SH-SY5Y (cell line): ENCODE data around the gene RPS2.

Experiments
- GATA2 ChIP-seq: IDR thresholded peaks from 2 replicates; pipeline ENCODE4 v1.6.1; 2011; ENCODE audit warnings: mild to moderate bottlenecking, low read depth, low read length
- GATA3 ChIP-seq: IDR thresholded peaks from 2 replicates; pipeline ENCODE4 v1.6.1; 2011; ENCODE audit warnings: low read depth, mild to moderate bottlenecking, low read length, moderate library complexity

RPS2 gene

GRCh38 chr16:1933097-1933661 is 31.4 kb downstream of the RPS2 start:
- no peak for TF ChIP-seq GATA2
- no peak for TF ChIP-seq GATA3

GRCh38 chr16:1932050-1933028 is 32.3 kb downstream of the RPS2 start:
- no peak for TF ChIP-seq GATA2
- TF ChIP-seq GATA3, result no peak

GRCh38 chr16:1930338-1930720 is 34.3 kb downstream of the RPS2 start:
- no peak for TF ChIP-seq GATA3
- no peak for TF ChIP-seq GATA2

- no peak for TF ChIP-seq GATA2
- TF ChIP-seq GATA3, result no peak
Observed at GRCh38 chr16:1929578-1930337, 34.9 kb downstream of the RPS2 start.

GRCh38 chr16:1929105-1929504 is 35.5 kb downstream of the RPS2 start:
- TF ChIP-seq GATA3, result no peak
- TF ChIP-seq GATA2, result no peak

GRCh38 chr16:1926271-1926670 is 38.4 kb downstream of the RPS2 start:
- TF ChIP-seq GATA2 (no peak), GATA3 (no peak)

- TF ChIP-seq GATA2 (no peak), GATA3 (no peak)
Observed at GRCh38 chr16:1924095-1924494, 40.5 kb downstream of the RPS2 start.

- TF ChIP-seq GATA3 (no peak), GATA2 (no peak)
Observed at GRCh38 chr16:1923299-1924034, 41.2 kb downstream of the RPS2 start.

- TF ChIP-seq GATA2 (no peak), GATA3 (no peak)
Observed at GRCh38 chr16:1922357-1922756, 42.3 kb downstream of the RPS2 start.

GRCh38 chr16:1920727-1921171 is 43.9 kb downstream of the RPS2 start:
- TF ChIP-seq GATA3, result no peak
- no peak for TF ChIP-seq GATA2

GRCh38 chr16:1919327-1919998 is 45.2 kb downstream of the RPS2 start:
- TF ChIP-seq GATA3 (no peak), GATA2 (no peak)

GRCh38 chr16:1918351-1919326 is 46.0 kb downstream of the RPS2 start, which contains the start of gene HS3ST6:
Gene HS3ST6 (minus strand): TSS chr16:1918415. CDS start chr16:1918323, 92 bp downstream.
- TF ChIP-seq GATA2 (no peak), GATA3 (no peak)
